ENCODE measurements around the gene MST1.

MST1 gene

GRCh38 chr3:49650177-49650576 lies 39.1 kb downstream of the MST1 start:
- ATAC-seq (ENCODE audit: insufficient read depth, low read depth): no peak

GRCh38 chr3:49649576-49649975 lies 39.7 kb downstream of the MST1 start:
- H4K20me1 ChIP-seq (ENCODE audit: insufficient read depth, low read length): no peaks in the 10 kb centered on the region
- no peaks in the 10 kb centered on the region for H3K79me2 ChIP-seq (ENCODE audit: insufficient read depth, low read length)
- no peaks in the 10 kb centered on the region for H3K9me3 ChIP-seq (ENCODE audit: insufficient read depth, low read length, severe bottlenecking)
- H3K4me1 ChIP-seq (ENCODE audit: insufficient read depth, low read length): no peaks in the 10 kb centered on the region
- no peak overlapping the region for H3K27ac ChIP-seq (ENCODE audit: low read length)
- TF ChIP-seq CTCF (IDR thresholded peaks at IDR 0.05; ENCODE audit: borderline replicate concordance, extremely low read depth, low read length, poor library complexity, severe bottlenecking) (no peak), EZH2 (IDR thresholded peaks at IDR 0.05; ENCODE audit: borderline replicate concordance, low read depth, low read length, severe bottlenecking) (no peak)
- no peak overlapping the region for H3K4me3 ChIP-seq (ENCODE audit: low read depth in 1 of 2, low read length in 2 of 2)
- H3K9ac ChIP-seq (ENCODE audit: low read depth, low read length): no peak overlapping the region
- no peaks in the 10 kb centered on the region for H3K36me3 ChIP-seq (ENCODE audit: insufficient read depth, low read length)
- no peak overlapping the region for H2AFZ ChIP-seq (ENCODE audit: low read depth, low read length)
- DNase-seq: no peak
- no peak overlapping the region for H3K4me2 ChIP-seq (ENCODE audit: insufficient read depth, low read length)
- no peaks in the 10 kb centered on the region for H3K27me3 ChIP-seq (ENCODE audit: insufficient read depth, low read length, poor library complexity)
- ATAC-seq (ENCODE audit: insufficient read depth, low read depth): no peak

More at GRCh38 chr3:49650177-49650576, 39.1 kb downstream of the MST1 start:
- Histone ChIP-seq H3K27ac (ENCODE audit: low read length) (no peak overlapping the region), H3K4me3 (ENCODE audit: low read depth in 1 of 2, low read length in 2 of 2) (no peak overlapping the region), H3K4me2 (ENCODE audit: insufficient read depth, low read length) (no peak overlapping the region), H3K36me3 (ENCODE audit: insufficient read depth, low read length) (no peaks in the 10 kb centered on the region), H3K27me3 (ENCODE audit: insufficient read depth, low read length, poor library complexity) (no peaks in the 10 kb centered on the region), H3K9me3 (ENCODE audit: insufficient read depth, low read length, severe bottlenecking) (no peaks in the 10 kb centered on the region), H3K4me1 (ENCODE audit: insufficient read depth, low read length) (no peaks in the 10 kb centered on the region), H3K9ac (ENCODE audit: low read depth, low read length) (no peak overlapping the region), H2AFZ (ENCODE audit: low read depth, low read length) (no peak overlapping the region), H3K79me2 (ENCODE audit: insufficient read depth, low read length) (no peaks in the 10 kb centered on the region), H4K20me1 (ENCODE audit: insufficient read depth, low read length) (no peaks in the 10 kb centered on the region)
- DNase-seq: no peak
- no peak for TF ChIP-seq EZH2 (IDR thresholded peaks at IDR 0.05; ENCODE audit: borderline replicate concordance, low read depth, low read length, severe bottlenecking)

- H3K27me3 ChIP-seq (ENCODE audit: insufficient read depth, low read length, poor library complexity): no peaks in the 10 kb centered on the region
- no peaks in the 10 kb centered on the region for H3K36me3 ChIP-seq (ENCODE audit: insufficient read depth, low read length)
- no peak for ATAC-seq (ENCODE audit: insufficient read depth, low read depth)
- H2AFZ ChIP-seq (ENCODE audit: low read depth, low read length): no peak overlapping the region
- H3K4me1 ChIP-seq (ENCODE audit: insufficient read depth, low read length): no peaks in the 10 kb centered on the region
- TF ChIP-seq CTCF (IDR thresholded peaks at IDR 0.05; ENCODE audit: borderline replicate concordance, extremely low read depth, low read length, poor library complexity, severe bottlenecking) (no peak), EZH2 (IDR thresholded peaks at IDR 0.05; ENCODE audit: borderline replicate concordance, low read depth, low read length, severe bottlenecking) (no peak)
- H3K9me3 ChIP-seq (ENCODE audit: insufficient read depth, low read length, severe bottlenecking): no peaks in the 10 kb centered on the region
- DNase-seq: no peak
- H3K9ac ChIP-seq (ENCODE audit: low read depth, low read length): no peak overlapping the region
- H3K27ac ChIP-seq (ENCODE audit: low read length): no peak overlapping the region
- H3K4me2 ChIP-seq (ENCODE audit: insufficient read depth, low read length): no peak overlapping the region
- no peaks in the 10 kb centered on the region for H3K79me2 ChIP-seq (ENCODE audit: insufficient read depth, low read length)
- no peak overlapping the region for H3K4me3 ChIP-seq (ENCODE audit: low read depth in 1 of 2, low read length in 2 of 2)
- no peaks in the 10 kb centered on the region for H4K20me1 ChIP-seq (ENCODE audit: insufficient read depth, low read length)
These were observed 40.8 kb downstream of the MST1 start for GRCh38 chr3:49648354-49649019.

- Histone ChIP-seq H3K4me3 (ENCODE audit: low read depth in 1 of 2, low read length in 2 of 2) (no peak overlapping the region), H3K27ac (ENCODE audit: low read length) (no peak overlapping the region), H3K4me2 (ENCODE audit: insufficient read depth, low read length) (no peak overlapping the region), H3K27me3 (ENCODE audit: insufficient read depth, low read length, poor library complexity) (no peaks in the 10 kb centered on the region), H3K4me1 (ENCODE audit: insufficient read depth, low read length) (no peaks in the 10 kb centered on the region), H3K36me3 (ENCODE audit: insufficient read depth, low read length) (no peaks in the 10 kb centered on the region), H3K9me3 (ENCODE audit: insufficient read depth, low read length, severe bottlenecking) (no peaks in the 10 kb centered on the region), H4K20me1 (ENCODE audit: insufficient read depth, low read length) (no peaks in the 10 kb centered on the region), H3K79me2 (ENCODE audit: insufficient read depth, low read length) (no peaks in the 10 kb centered on the region), H3K9ac (ENCODE audit: low read depth, low read length) (no peak overlapping the region), H2AFZ (ENCODE audit: low read depth, low read length) (no peak overlapping the region)
- TF ChIP-seq CTCF (IDR thresholded peaks at IDR 0.05; ENCODE audit: borderline replicate concordance, extremely low read depth, low read length, poor library complexity, severe bottlenecking): no peak
- TF ChIP-seq EZH2 (IDR thresholded peaks at IDR 0.05; ENCODE audit: borderline replicate concordance, low read depth, low read length, severe bottlenecking): no peak
- no peak for DNase-seq
- no peak for ATAC-seq (ENCODE audit: insufficient read depth, low read depth)
These were observed 41.5 kb downstream of the MST1 start for GRCh38 chr3:49647741-49648140.

Measured in DND-41 (cell line).